Endothelial cell of umbilical vein (primary cell): ENCODE data around the gene CORO2B. TPM values are rescaled to one million over a fixed set of nuclear protein-coding genes. Genes with fewer than 3 reads are reported as not detected.

Source experiments
- BruUV-seq: library from RNA; stranded (reverse); fragments of 400-500 nt; replicated peaks from 2 replicates; lab custom pipeline; 2021; lab: Mats Ljungman, UMichigan
- CTCF ChIA-PET: fragments of 300-600, 350-600 bp; sonication (Branson Sonifier 250); formaldehyde crosslinking; loops from one replicate; lab custom pipeline; 2021; ENCODE audit warnings: antibody characterized with exemption, inconsistent platforms; lab: Charles Lee
- POLR2A ChIA-PET: fragments of 300-600, 350-600 bp; sonication (Branson Sonifier 250); formaldehyde crosslinking; loops from one replicate; lab custom pipeline; 2021; ENCODE audit warnings: antibody characterized with exemption, inconsistent platforms; lab: Charles Lee
- DNase-seq: peaks from one replicate; pipeline ENCODE4 v3.0.0-alpha.2; 2011; ENCODE audit warnings: low read depth, low spot score
- FAIRE-seq: peaks from 2 replicates; lab custom pipeline; 2011; peaks lifted over from hg19 to GRCh38; lab: Jason Lieb, UNC
- H2AFZ ChIP-seq: 2 replicates; pipeline ENCODE4 v1.6.0; 2012; ENCODE audit warnings: low read depth, low read length, control low read depth, inconsistent platforms
- H3K27ac ChIP-seq: 2 replicates; pipeline ENCODE4 v1.5.1; 2011; ENCODE audit warnings: low read depth, mild to moderate bottlenecking, control low read depth, low read length, moderate library complexity; ENCODE audit not compliant: insufficient read depth
- H3K27me3 ChIP-seq, 2 experiments: 2 replicates each; pipeline versions ENCODE4 v1.6.0 to v1.6.1; 2011; ENCODE audit warnings: low read length in 2 of 2, mixed read lengths in 1 of 2; ENCODE audit not compliant: control insufficient read depth in 2 of 2, insufficient read depth in 2 of 2
- H3K36me3 ChIP-seq, 2 experiments: 2 replicates in 1 of 2; 3 replicates in 1 of 2; pipeline ENCODE4 v1.5.1; 2011; ENCODE audit warnings: low read length in 2 of 2, mild to moderate bottlenecking in 1 of 2, moderate library complexity in 1 of 2; ENCODE audit not compliant: control insufficient read depth in 2 of 2, insufficient read depth in 2 of 2; ENCODE audit errors: extremely low read depth in 1 of 2
- H3K4me1 ChIP-seq: 3 replicates; pipeline ENCODE4 v1.5.1; 2011; ENCODE audit warnings: mild to moderate bottlenecking, low read length; ENCODE audit not compliant: control insufficient read depth, insufficient read depth; ENCODE audit errors: extremely low read depth
- H3K4me2 ChIP-seq: 2 replicates; pipeline ENCODE4 v1.6.1; 2011; ENCODE audit warnings: low read length, control low read depth, mixed read lengths; ENCODE audit not compliant: insufficient read depth
- H3K4me3 ChIP-seq, 3 experiments: fragments of 200-600 bp in 1 of 3; sonication (generic), shearing (Covaris generic) in 1 of 3; replicated peaks in 1 of 3; 2 replicates each; pipeline ENCODE4 v1.5.1; 2011 to 2016; ENCODE audit warnings: control low read depth in 3 of 3, low read length in 3 of 3, mild to moderate bottlenecking in 2 of 3, inconsistent platforms in 1 of 3, low read depth in 1 of 3, moderate library complexity in 1 of 3; ENCODE audit not compliant: insufficient read depth in 1 of 3
- H3K79me2 ChIP-seq: 2 replicates; pipeline ENCODE4 v1.6.0; 2012; ENCODE audit warnings: low read length, inconsistent platforms; ENCODE audit not compliant: control insufficient read depth, insufficient read depth
- H3K9ac ChIP-seq: replicated peaks from 2 replicates; pipeline ENCODE3; 2011; ENCODE audit warnings: low read length, control low read depth; ENCODE audit not compliant: insufficient read depth; ENCODE audit errors: extremely low read depth
- H3K9me1 ChIP-seq: replicated peaks from 3 replicates; pipeline ENCODE4 v1.6.0; 2011; ENCODE audit warnings: mild to moderate bottlenecking, low read length; ENCODE audit not compliant: control insufficient read depth, insufficient read depth; ENCODE audit errors: extremely low read depth
- H3K9me3 ChIP-seq: replicated peaks from 2 replicates; pipeline ENCODE4 v1.5.1; 2012; ENCODE audit warnings: low read length, inconsistent platforms; ENCODE audit not compliant: control insufficient read depth, insufficient read depth
- H4K20me1 ChIP-seq: replicated peaks from 2 replicates; pipeline ENCODE3; 2011; ENCODE audit warnings: mild to moderate bottlenecking, low read length; ENCODE audit not compliant: control insufficient read depth, insufficient read depth; ENCODE audit errors: extremely low read depth
- CTCF ChIP-seq, 2 donors: IDR thresholded peaks; 1 replicate in 1 of 2; 2 replicates in 1 of 2; pipeline ENCODE4 v1.5.1; 2011; ENCODE audit warnings: low read length in 2 of 2, mild to moderate bottlenecking in 2 of 2, moderate library complexity in 2 of 2, control low read depth in 1 of 2, inconsistent platforms in 1 of 2, low read depth in 1 of 2; ENCODE audit not compliant: insufficient read depth in 1 of 2; ENCODE audit errors: extremely low read depth in 1 of 2
- EZH2 ChIP-seq: IDR thresholded peaks from 2 replicates; pipeline ENCODE4 v1.6.1; 2012; ENCODE audit warnings: borderline replicate concordance, low read depth, mild to moderate bottlenecking, moderate library complexity, low read length, inconsistent platforms; ENCODE audit not compliant: severe bottlenecking
- FOS ChIP-seq: IDR thresholded peaks from 2 replicates; pipeline ENCODE4 v1.6.1; 2011; ENCODE audit warnings: mild to moderate bottlenecking, low read length, moderate library complexity, borderline replicate concordance; ENCODE audit not compliant: insufficient read depth
- GATA2 ChIP-seq: IDR thresholded peaks from 2 replicates; pipeline ENCODE4 v1.7.0; 2011; ENCODE audit warnings: low read depth, mild to moderate bottlenecking, moderate library complexity, mixed read lengths, low read length; ENCODE audit not compliant: insufficient read length, insufficient read depth
- JUN ChIP-seq: IDR thresholded peaks from 2 replicates; pipeline ENCODE4 v1.6.1; 2011; ENCODE audit warnings: borderline replicate concordance, low read depth; ENCODE audit not compliant: insufficient read length, insufficient read depth
- MAX ChIP-seq: IDR thresholded peaks from 2 replicates; pipeline ENCODE4 v1.6.1; 2011; ENCODE audit not compliant: insufficient read depth, insufficient read length
- MYC ChIP-seq: IDR thresholded peaks from one replicate; pipeline ENCODE4 v1.6.1; 2011; ENCODE audit warnings: mild to moderate bottlenecking, low read depth, low read length
- POLR2A ChIP-seq: IDR thresholded peaks from 2 replicates; pipeline ENCODE4 v1.6.1; 2012; ENCODE audit warnings: low read depth, mild to moderate bottlenecking, control low read depth, low read length
- POLR2AphosphoS5 ChIP-seq: IDR thresholded peaks from 2 replicates; pipeline ENCODE4 v1.6.1; 2012; ENCODE audit warnings: low read depth, mild to moderate bottlenecking, control low read depth, low read length, moderate library complexity; ENCODE audit not compliant: insufficient read depth
- dilution Hi-C: fragments of 300-500 bp; cut with MboI; formaldehyde crosslinking; loops from one replicate; pipeline ENCODE4 v1.15.0; 2019; ENCODE audit warnings: low sequenced_read_pairs; ENCODE audit not compliant: extremely low pct_ligation_motif_present
- intact Hi-C: fragments of 100-400 bp; cut with micrococcal nuclease; formaldehyde crosslinking; loops from one replicate; pipeline ENCODE4 v1.10.0; 2022
- polyA plus RNA-seq, 4 experiments: library from polyadenylated mRNA; depleted of rRNA in 3 of 4; stranded (reverse) in 3 of 4; unstranded in 1 of 4; fragments of >200 nt; gene quantifications; 2 replicates each; pipeline versions ENCODE4 v1.2.1 to v1.2.3, GENCODE V29; 2011 to 2012; ENCODE audit warnings: missing spikeins in 1 of 4
- total RNA-seq: library from RNA; stranded (reverse); gene quantifications from 2 replicates; pipeline ENCODE4 v1.2.3, GENCODE V29; 2021

CORO2B gene
- total and polyA plus RNA-seq, 2 donors (not counting 3 experiments of a cell fraction or from before 2014, with no cell fraction given) = 2.4 to 3.7 TPM

GRCh38 chr15:68538311-68538710 lies 40.5 kb upstream of the CORO2B start:
- H3K9me3 ChIP-seq = no peaks in the 10 kb centered on the region
- H3K4me3 ChIP-seq = no peak overlapping the region
- H3K9ac ChIP-seq = no peak overlapping the region
- peaks cover 9% of the 10 kb centered on the region for H3K4me1 ChIP-seq
- ChIA-PET POLR2A (no interaction called here), CTCF (interaction anchor here (1.0 to 1.7 kb wide), 6 partner anchors 11 to 285 kb away, joined by 3 to 10 read pairs (median 6); no protein-coding TSS in a partner anchor)
- no peaks in the 10 kb centered on the region for H3K36me3 ChIP-seq
- no TSS peak for BruUV-seq
- dilution Hi-C loops (no loop called here), intact Hi-C loops (no loop called here)
- TF ChIP-seq EZH2 = no peak
- TF ChIP-seq FOS = no peak
- TF ChIP-seq JUN = no peak
- no peak for TF ChIP-seq MAX
- TF ChIP-seq MYC = no peak
- no peak for TF ChIP-seq POLR2A
- TF ChIP-seq GATA2 = no peak
- no peak for TF ChIP-seq POLR2AphosphoS5
- TF ChIP-seq CTCF (IDR thresholded peaks at IDR 0.05; ENCODE audit: extremely low read depth in 1 of 2, insufficient read depth in 1 of 2, low read depth in 1 of 2, low read length in 2 of 2) = no peak
- H3K27ac ChIP-seq = no peak overlapping the region
- FAIRE-seq (no peak), DNase-seq (no peak)
- no peak overlapping the region for H2AFZ ChIP-seq
- no peaks in the 10 kb centered on the region for H3K9me1 ChIP-seq
- no peaks in the 10 kb centered on the region for H3K27me3 ChIP-seq
- H4K20me1 ChIP-seq = no peaks in the 10 kb centered on the region
- H3K4me2 ChIP-seq = no peak overlapping the region
- no peaks in the 10 kb centered on the region for H3K79me2 ChIP-seq
